Endothelial cell of umbilical vein (primary cell): ENCODE data around the gene NDUFA8. TPM values are rescaled to one million over a fixed set of nuclear protein-coding genes. Genes with fewer than 3 reads are reported as not detected.

Source experiments
- BruUV-seq: library from RNA; stranded (reverse); fragments of 400-500 nt; replicated peaks from 2 replicates; lab custom pipeline; 2021; lab: Mats Ljungman, UMichigan
- CTCF ChIA-PET: fragments of 300-600, 350-600 bp; sonication (Branson Sonifier 250); formaldehyde crosslinking; loops from one replicate; lab custom pipeline; 2021; ENCODE audit warnings: antibody characterized with exemption, inconsistent platforms; lab: Charles Lee
- POLR2A ChIA-PET: fragments of 300-600, 350-600 bp; sonication (Branson Sonifier 250); formaldehyde crosslinking; loops from one replicate; lab custom pipeline; 2021; ENCODE audit warnings: antibody characterized with exemption, inconsistent platforms; lab: Charles Lee
- DNase-seq: peaks from one replicate; pipeline ENCODE4 v3.0.0-alpha.2; 2011; ENCODE audit warnings: low read depth, low spot score
- FAIRE-seq: peaks from 2 replicates; lab custom pipeline; 2011; peaks lifted over from hg19 to GRCh38; lab: Jason Lieb, UNC
- H2AFZ ChIP-seq: 2 replicates; pipeline ENCODE4 v1.6.0; 2012; ENCODE audit warnings: low read depth, low read length, control low read depth, inconsistent platforms
- H3K27ac ChIP-seq: 2 replicates; pipeline ENCODE4 v1.5.1; 2011; ENCODE audit warnings: low read depth, mild to moderate bottlenecking, control low read depth, low read length, moderate library complexity; ENCODE audit not compliant: insufficient read depth
- H3K27me3 ChIP-seq, 2 experiments: 2 replicates each; pipeline versions ENCODE4 v1.6.0 to v1.6.1; 2011; ENCODE audit warnings: low read length in 2 of 2, mixed read lengths in 1 of 2; ENCODE audit not compliant: control insufficient read depth in 2 of 2, insufficient read depth in 2 of 2
- H3K36me3 ChIP-seq, 2 experiments: 2 replicates in 1 of 2; 3 replicates in 1 of 2; pipeline ENCODE4 v1.5.1; 2011; ENCODE audit warnings: low read length in 2 of 2, mild to moderate bottlenecking in 1 of 2, moderate library complexity in 1 of 2; ENCODE audit not compliant: control insufficient read depth in 2 of 2, insufficient read depth in 2 of 2; ENCODE audit errors: extremely low read depth in 1 of 2
- H3K4me1 ChIP-seq: 3 replicates; pipeline ENCODE4 v1.5.1; 2011; ENCODE audit warnings: mild to moderate bottlenecking, low read length; ENCODE audit not compliant: control insufficient read depth, insufficient read depth; ENCODE audit errors: extremely low read depth
- H3K4me2 ChIP-seq: 2 replicates; pipeline ENCODE4 v1.6.1; 2011; ENCODE audit warnings: low read length, control low read depth, mixed read lengths; ENCODE audit not compliant: insufficient read depth
- H3K4me3 ChIP-seq, 3 experiments: fragments of 200-600 bp in 1 of 3; sonication (generic), shearing (Covaris generic) in 1 of 3; replicated peaks in 1 of 3; 2 replicates each; pipeline ENCODE4 v1.5.1; 2011 to 2016; ENCODE audit warnings: control low read depth in 3 of 3, low read length in 3 of 3, mild to moderate bottlenecking in 2 of 3, inconsistent platforms in 1 of 3, low read depth in 1 of 3, moderate library complexity in 1 of 3; ENCODE audit not compliant: insufficient read depth in 1 of 3
- H3K79me2 ChIP-seq: 2 replicates; pipeline ENCODE4 v1.6.0; 2012; ENCODE audit warnings: low read length, inconsistent platforms; ENCODE audit not compliant: control insufficient read depth, insufficient read depth
- H3K9ac ChIP-seq: replicated peaks from 2 replicates; pipeline ENCODE3; 2011; ENCODE audit warnings: low read length, control low read depth; ENCODE audit not compliant: insufficient read depth; ENCODE audit errors: extremely low read depth
- H3K9me1 ChIP-seq: replicated peaks from 3 replicates; pipeline ENCODE4 v1.6.0; 2011; ENCODE audit warnings: mild to moderate bottlenecking, low read length; ENCODE audit not compliant: control insufficient read depth, insufficient read depth; ENCODE audit errors: extremely low read depth
- H3K9me3 ChIP-seq: replicated peaks from 2 replicates; pipeline ENCODE4 v1.5.1; 2012; ENCODE audit warnings: low read length, inconsistent platforms; ENCODE audit not compliant: control insufficient read depth, insufficient read depth
- H4K20me1 ChIP-seq: replicated peaks from 2 replicates; pipeline ENCODE3; 2011; ENCODE audit warnings: mild to moderate bottlenecking, low read length; ENCODE audit not compliant: control insufficient read depth, insufficient read depth; ENCODE audit errors: extremely low read depth
- CTCF ChIP-seq, 2 donors: IDR thresholded peaks; 1 replicate in 1 of 2; 2 replicates in 1 of 2; pipeline ENCODE4 v1.5.1; 2011; ENCODE audit warnings: low read length in 2 of 2, mild to moderate bottlenecking in 2 of 2, moderate library complexity in 2 of 2, control low read depth in 1 of 2, inconsistent platforms in 1 of 2, low read depth in 1 of 2; ENCODE audit not compliant: insufficient read depth in 1 of 2; ENCODE audit errors: extremely low read depth in 1 of 2
- EZH2 ChIP-seq: IDR thresholded peaks from 2 replicates; pipeline ENCODE4 v1.6.1; 2012; ENCODE audit warnings: borderline replicate concordance, low read depth, mild to moderate bottlenecking, moderate library complexity, low read length, inconsistent platforms; ENCODE audit not compliant: severe bottlenecking
- FOS ChIP-seq: IDR thresholded peaks from 2 replicates; pipeline ENCODE4 v1.6.1; 2011; ENCODE audit warnings: mild to moderate bottlenecking, low read length, moderate library complexity, borderline replicate concordance; ENCODE audit not compliant: insufficient read depth
- GATA2 ChIP-seq: IDR thresholded peaks from 2 replicates; pipeline ENCODE4 v1.7.0; 2011; ENCODE audit warnings: low read depth, mild to moderate bottlenecking, moderate library complexity, mixed read lengths, low read length; ENCODE audit not compliant: insufficient read length, insufficient read depth
- JUN ChIP-seq: IDR thresholded peaks from 2 replicates; pipeline ENCODE4 v1.6.1; 2011; ENCODE audit warnings: borderline replicate concordance, low read depth; ENCODE audit not compliant: insufficient read length, insufficient read depth
- MAX ChIP-seq: IDR thresholded peaks from 2 replicates; pipeline ENCODE4 v1.6.1; 2011; ENCODE audit not compliant: insufficient read depth, insufficient read length
- MYC ChIP-seq: IDR thresholded peaks from one replicate; pipeline ENCODE4 v1.6.1; 2011; ENCODE audit warnings: mild to moderate bottlenecking, low read depth, low read length
- POLR2A ChIP-seq: IDR thresholded peaks from 2 replicates; pipeline ENCODE4 v1.6.1; 2012; ENCODE audit warnings: low read depth, mild to moderate bottlenecking, control low read depth, low read length
- POLR2AphosphoS5 ChIP-seq: IDR thresholded peaks from 2 replicates; pipeline ENCODE4 v1.6.1; 2012; ENCODE audit warnings: low read depth, mild to moderate bottlenecking, control low read depth, low read length, moderate library complexity; ENCODE audit not compliant: insufficient read depth
- dilution Hi-C: fragments of 300-500 bp; cut with MboI; formaldehyde crosslinking; loops from one replicate; pipeline ENCODE4 v1.15.0; 2019; ENCODE audit warnings: low sequenced_read_pairs; ENCODE audit not compliant: extremely low pct_ligation_motif_present
- intact Hi-C: fragments of 100-400 bp; cut with micrococcal nuclease; formaldehyde crosslinking; loops from one replicate; pipeline ENCODE4 v1.10.0; 2022
- polyA plus RNA-seq, 4 experiments: library from polyadenylated mRNA; depleted of rRNA in 3 of 4; stranded (reverse) in 3 of 4; unstranded in 1 of 4; fragments of >200 nt; gene quantifications; 2 replicates each; pipeline versions ENCODE4 v1.2.1 to v1.2.3, GENCODE V29; 2011 to 2012; ENCODE audit warnings: missing spikeins in 1 of 4
- total RNA-seq: library from RNA; stranded (reverse); gene quantifications from 2 replicates; pipeline ENCODE4 v1.2.3, GENCODE V29; 2021

NDUFA8 gene
- total and polyA plus RNA-seq, 2 donors (not counting 3 experiments of a cell fraction or from before 2014, with no cell fraction given), result 68.2 to 100 TPM

GRCh38 chr9:122111413-122112085 lies 48.0 kb downstream of the NDUFA8 start:
- no peak overlapping the region for H3K4me3 ChIP-seq
- no TSS peak for BruUV-seq
- FAIRE-seq, result no peak
- no peaks in the 10 kb centered on the region for H3K4me1 ChIP-seq
- no peaks in the 10 kb centered on the region for H3K79me2 ChIP-seq
- no peaks in the 10 kb centered on the region for H3K9me1 ChIP-seq
- H3K9ac ChIP-seq, result no peak overlapping the region
- H4K20me1 ChIP-seq, result no peaks in the 10 kb centered on the region
- no peak for DNase-seq
- intact Hi-C loops (no loop called here), dilution Hi-C loops (loop anchor here (25.0 kb wide), 1 partner anchor 251 kb away; the partner anchor contains the start of gene PTGS1)
- no peaks in the 10 kb centered on the region for H3K9me3 ChIP-seq
- CTCF ChIA-PET, result interaction anchor here (1.3 to 4.7 kb wide), 2 partner anchors 13 to 239 kb away, joined by 3 to 53 read pairs; no protein-coding TSS in a partner anchor
- no peak for TF ChIP-seq MYC
- no peak for TF ChIP-seq POLR2A
- TF ChIP-seq EZH2, result no peak
- no peak for TF ChIP-seq FOS
- no peak for TF ChIP-seq POLR2AphosphoS5
- no peak for TF ChIP-seq GATA2
- no peak for TF ChIP-seq CTCF (IDR thresholded peaks at IDR 0.05; ENCODE audit: extremely low read depth in 1 of 2, insufficient read depth in 1 of 2, low read depth in 1 of 2, low read length in 2 of 2)
- TF ChIP-seq MAX, result no peak
- TF ChIP-seq JUN, result no peak
- no peak overlapping the region for H2AFZ ChIP-seq
- H3K27me3 ChIP-seq, result peaks cover 0 to 5% of the 10 kb centered on the region in 2 experiments
- no peak overlapping the region for H3K27ac ChIP-seq
- H3K36me3 ChIP-seq, result no peaks in the 10 kb centered on the region
- no peak overlapping the region for H3K4me2 ChIP-seq
- POLR2A ChIA-PET, result no interaction called here
